ENCODE data around the gene FREM2. TPM values are rescaled to one million over a fixed set of nuclear protein-coding genes. Genes with fewer than 3 reads are reported as not detected.

The FREM2 gene
- total and polyA plus RNA-seq, 2 experiments from 2014 or later, result 2.4 to 29.8 TPM

GRCh38 chr13:38883783-38884182 lies 196.9 kb downstream of the FREM2 start:
- no peak overlapping the region for H3K4me3 Mint-ChIP-seq

GRCh38 chr13:38888309-38888708 lies 201.4 kb downstream of the FREM2 start:
- Mint-ChIP-seq H3K36me3 (ENCODE audit: low read depth) (peaks cover 2% of the 10 kb centered on the region; the same call in 1 of the 3 replicates), H3K27me3 (ENCODE audit: insufficient read depth, low read depth, poor library complexity) (no peaks in the 10 kb centered on the region), H3K4me1 (peaks cover 12% of the 10 kb centered on the region; the same call in 2 of the 3 replicates), H3K4me3 (no peak overlapping the region), H3K27ac (no peak overlapping the region; the same call in 1 of the 2 replicates), H3K9me3 (peaks cover 18% of the 10 kb centered on the region)
- no peak overlapping the region for H3K4me2 ChIP-seq
- DNase-seq (ENCODE audit: low spot score), result no peak
- H3K27me3 ChIP-seq (ENCODE audit: insufficient read depth), result no peaks in the 10 kb centered on the region
- H3K79me2 ChIP-seq (replicated peaks; ENCODE audit: insufficient read depth), result no peaks in the 10 kb centered on the region
- TF ChIP-seq ZNF331 (CRISPR knock-in tag; IDR thresholded peaks at IDR 0.05; ENCODE audit: low read depth) (no peak), CTCF (conservative IDR thresholded peaks at IDR 0.05; ENCODE audit: low read depth in 2 of 2) (no peak), STAT1 (IDR thresholded peaks at IDR 0.05; ENCODE audit: unreplicated experiment) (no peak), POLR2AphosphoS5 (IDR thresholded peaks at IDR 0.05; ENCODE audit: low read depth) (no peak), JUNB (IDR thresholded peaks at IDR 0.05; ENCODE audit: unreplicated experiment) (no peak), ZNF114 (CRISPR knock-in tag; IDR thresholded peaks at IDR 0.05) (no peak)
- H3K9me2 ChIP-seq (ENCODE audit: insufficient read depth), result peaks cover 8% of the 10 kb centered on the region; the same call in 1 of the 2 replicates
- no peaks in the 10 kb centered on the region for H4K20me1 ChIP-seq (replicated peaks; ENCODE audit: insufficient read depth)
- peak; percentile 67 for ATAC-seq
- no peak overlapping the region for H3K4me3 ChIP-seq
- no peak overlapping the region for H3K27ac ChIP-seq (ENCODE audit: low read depth)
- H2AFZ ChIP-seq, result no peak overlapping the region
- no peaks in the 10 kb centered on the region for H3K36me3 ChIP-seq (ENCODE audit: insufficient read depth)
- H3F3A ChIP-seq (replicated peaks; ENCODE audit: low read depth), result no peaks in the 10 kb centered on the region
- H3K4me1 ChIP-seq (ENCODE audit: insufficient read depth), result peaks cover 8% of the 10 kb centered on the region; the same call in 1 of the 2 replicates

More at GRCh38 chr13:38883783-38884182, 196.9 kb downstream of the FREM2 start:
- TF ChIP-seq CREB1 (CRISPR knock-in tag; IDR thresholded peaks at IDR 0.05; ENCODE audit: low read depth) (no peak), CTCF (conservative IDR thresholded peaks at IDR 0.05; ENCODE audit: low read depth in 2 of 2) (no peak)
- H3F3A ChIP-seq (replicated peaks; ENCODE audit: low read depth), result no peaks in the 10 kb centered on the region
- H3K79me2 ChIP-seq (replicated peaks; ENCODE audit: insufficient read depth), result no peaks in the 10 kb centered on the region
- Mint-ChIP-seq H3K27me3 (ENCODE audit: insufficient read depth, low read depth, poor library complexity) (no peaks in the 10 kb centered on the region), H3K27ac (no peak overlapping the region), H3K4me1 (peaks cover 12% of the 10 kb centered on the region; the same call in 2 of the 3 replicates), H3K36me3 (ENCODE audit: low read depth) (peaks cover 7% of the 10 kb centered on the region), H3K9me3 (no peaks in the 10 kb centered on the region)
- no peaks in the 10 kb centered on the region for H3K36me3 ChIP-seq (ENCODE audit: insufficient read depth)
- H3K4me2 ChIP-seq, result 0 out of 2 replicates have a peak overlapping the region, but pooled peaks have one; percentile 17
- no peak overlapping the region for H2AFZ ChIP-seq
- peak; percentile 22 for DNase-seq (ENCODE audit: low spot score)
- no peaks in the 10 kb centered on the region for H4K20me1 ChIP-seq (replicated peaks; ENCODE audit: insufficient read depth)
- H3K9me2 ChIP-seq (ENCODE audit: insufficient read depth), result no peaks in the 10 kb centered on the region
- H3K27me3 ChIP-seq (ENCODE audit: insufficient read depth), result no peaks in the 10 kb centered on the region
- no peak overlapping the region for H3K4me3 ChIP-seq
- ATAC-seq, result no peak
- no peak overlapping the region; the same call in 1 of the 2 replicates for H3K27ac ChIP-seq (ENCODE audit: low read depth)
- peaks cover 8% of the 10 kb centered on the region; the same call in 1 of the 2 replicates for H3K4me1 ChIP-seq (ENCODE audit: insufficient read depth)

All from GM23338 (cell line).